HG03045 (cell line): ENCODE measurements around the gene GAMT.

Experiments
- ATAC-seq: cut with Tn5 transposase; IDR thresholded peaks from one replicate; pipeline ENCODE4 v1.9.1; 2021; ENCODE audit warnings: mild to moderate bottlenecking, moderate library complexity; ENCODE audit not compliant: unreplicated experiment

Gene GAMT

DNA sequence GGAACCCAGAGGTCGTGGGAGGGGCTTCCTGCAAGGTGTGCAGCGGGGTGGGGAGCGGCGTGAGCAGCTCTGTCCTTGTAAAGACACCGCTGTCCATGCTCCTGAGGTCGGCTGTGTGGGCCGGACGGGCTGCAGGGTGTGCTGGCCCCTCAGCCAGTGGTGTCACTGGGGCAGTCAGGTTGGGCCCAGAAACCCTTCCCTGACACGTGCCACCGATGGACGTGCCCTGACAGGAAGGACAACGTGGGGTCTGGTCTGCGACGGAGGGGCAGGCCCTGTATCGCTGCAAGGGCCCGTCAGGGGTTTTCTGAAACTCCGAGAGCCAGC is 32.7 kb upstream of the GAMT start:
- no peak for ATAC-seq

DNA sequence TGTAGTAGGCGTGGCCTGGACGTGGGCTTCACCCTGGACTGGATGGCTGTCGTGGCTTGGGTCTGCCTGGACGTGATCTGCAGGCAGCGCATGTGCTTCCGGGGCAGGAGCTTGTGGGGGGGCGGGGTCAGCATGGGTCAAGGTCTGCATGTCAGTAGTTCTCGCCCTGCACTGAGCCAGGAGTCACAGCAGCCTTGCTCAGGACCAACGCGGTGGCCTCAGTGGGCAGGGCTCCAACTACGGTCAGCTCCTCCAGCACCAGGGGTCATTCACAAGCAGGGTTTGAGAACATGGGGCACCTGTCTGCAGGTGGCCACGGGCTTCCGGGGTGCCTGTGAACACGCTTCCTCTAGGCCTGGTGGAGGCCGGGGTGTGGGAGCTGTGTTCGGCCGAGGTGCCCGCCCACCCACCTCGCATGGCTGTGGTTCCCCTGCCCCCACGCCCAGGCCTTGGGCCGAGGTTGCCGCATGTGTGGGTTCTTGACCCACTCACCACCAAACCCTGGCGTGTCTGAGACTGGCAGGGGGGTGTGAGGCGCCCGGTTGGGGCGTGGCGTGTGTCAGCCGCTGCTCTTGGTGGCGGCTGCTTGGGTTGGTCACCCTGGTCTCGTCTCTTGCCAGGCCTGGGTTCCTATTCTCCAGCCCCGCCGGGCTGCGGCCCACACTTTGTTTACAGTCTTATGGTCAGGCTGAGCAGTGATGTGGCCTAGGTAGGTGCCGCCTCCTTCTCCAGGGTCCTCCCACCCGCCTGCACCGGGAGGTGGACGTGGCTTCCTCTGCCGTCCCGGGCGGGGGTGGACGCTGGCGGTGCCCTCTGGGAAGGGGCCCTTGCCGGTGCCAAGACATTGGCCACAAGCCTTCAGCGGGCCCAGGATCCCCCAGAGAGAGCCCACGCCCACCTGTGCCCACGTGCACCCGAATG is 32.0 kb upstream of the GAMT start:
- ATAC-seq: no peak

- ATAC-seq: no peak
Observed at GRCh38 chr19:1432507-1432887, 31.2 kb upstream of the GAMT start.

DNA sequence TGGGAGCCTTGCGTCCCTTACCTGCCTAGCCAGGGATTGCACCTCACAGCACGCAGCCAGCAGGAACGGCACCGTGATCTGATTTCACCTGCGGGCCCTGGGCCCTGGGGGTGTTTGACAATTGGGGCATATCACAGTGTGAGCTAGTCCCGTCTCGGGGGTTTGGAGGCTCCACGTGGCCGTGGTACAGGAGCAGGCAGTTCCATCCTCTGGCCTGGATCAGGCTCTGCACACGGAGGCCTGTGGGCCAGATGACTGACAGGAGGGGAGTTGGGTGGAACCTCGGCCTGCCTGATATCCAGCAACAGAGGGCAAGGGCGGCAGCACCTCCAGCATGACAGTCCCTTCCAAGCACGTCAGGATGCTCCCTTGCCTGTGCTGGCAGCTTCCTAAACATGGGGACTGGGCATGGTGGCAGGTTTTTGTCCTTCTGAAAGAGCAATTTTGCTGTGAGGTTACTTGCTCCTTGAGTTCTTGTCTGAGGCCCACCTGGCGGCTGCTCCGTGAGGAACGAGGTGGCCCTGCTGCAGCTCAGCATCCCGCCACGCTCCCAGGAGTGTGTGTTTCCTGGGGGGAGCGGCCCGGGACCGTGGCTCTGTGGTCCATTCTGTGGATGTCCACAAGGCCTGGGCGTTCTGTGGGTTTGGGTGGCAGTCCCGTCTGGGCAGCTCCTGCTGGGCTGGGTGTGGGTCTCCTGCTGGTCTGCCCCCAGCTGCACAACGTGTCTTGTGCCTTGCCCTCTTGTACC is 30.6 kb upstream of the GAMT start:
- ATAC-seq: no peak

GRCh38 chr19:1430246-1430645 is 28.9 kb upstream of the GAMT start:
- ATAC-seq: no peak

GRCh38 chr19:1429750-1430149 is 28.4 kb upstream of the GAMT start:
- ATAC-seq: no peak

GRCh38 chr19:1428738-1429391 is 27.5 kb upstream of the GAMT start:
- ATAC-seq: no peak

- ATAC-seq: no peak
Observed at GRCh38 chr19:1427221-1427920, 26.0 kb upstream of the GAMT start.

- ATAC-seq: no peak
Observed at GRCh38 chr19:1426736-1427135, 25.4 kb upstream of the GAMT start.

- ATAC-seq: no peak
Observed at GRCh38 chr19:1425902-1426301, 24.6 kb upstream of the GAMT start.

GRCh38 chr19:1425102-1425837 is 23.9 kb upstream of the GAMT start:
- no peak for ATAC-seq

- ATAC-seq: no peak
Observed at GRCh38 chr19:1424192-1424955, 23.0 kb upstream of the GAMT start.

GRCh38 chr19:1423436-1424191 is 22.3 kb upstream of the GAMT start:
- no peak for ATAC-seq

GRCh38 chr19:1422943-1423342 is 21.6 kb upstream of the GAMT start:
- no peak for ATAC-seq

GRCh38 chr19:1422360-1422759 is 21.0 kb upstream of the GAMT start:
- ATAC-seq: no peak

DNA sequence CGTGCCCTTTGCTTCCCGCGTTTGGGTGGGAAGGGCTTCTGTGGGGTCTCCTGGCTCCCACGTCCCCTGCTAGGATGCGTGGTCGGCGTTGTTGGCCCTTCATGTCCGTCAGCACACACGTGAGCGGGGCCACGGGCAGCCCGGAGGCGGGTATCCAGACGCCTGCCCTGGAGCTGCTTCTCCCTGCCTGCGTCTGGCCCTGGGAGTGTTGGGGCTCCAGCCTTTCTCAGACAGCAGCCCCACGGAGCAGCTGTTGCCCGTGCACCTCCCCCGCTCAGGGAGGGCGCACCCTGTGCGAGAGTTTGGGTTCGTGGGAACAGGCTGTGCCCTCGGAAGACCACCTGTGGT is 20.6 kb upstream of the GAMT start:
- no peak for ATAC-seq

GRCh38 chr19:1421218-1421957 is 20.0 kb upstream of the GAMT start:
- no peak for ATAC-seq

DNA sequence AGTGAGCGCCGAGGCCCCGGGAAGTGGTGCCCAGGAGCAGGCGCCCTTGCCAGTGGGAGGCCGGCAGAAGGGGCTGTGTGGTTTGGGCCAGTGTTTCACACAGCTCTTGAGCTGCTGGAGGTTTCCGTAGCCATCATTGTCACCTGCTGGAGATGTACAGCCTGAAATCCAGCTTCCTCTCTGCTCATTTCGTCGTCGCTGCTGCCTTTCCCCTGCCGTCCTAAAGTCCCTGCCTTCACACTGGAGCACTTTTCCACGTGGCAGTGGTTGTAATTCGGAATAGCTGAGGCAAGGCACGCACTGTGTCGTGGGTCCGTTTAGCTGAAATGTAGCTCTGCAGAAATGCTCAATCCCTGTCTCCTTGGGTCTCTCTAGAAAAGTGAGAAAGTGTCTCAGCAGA is 19.2 kb upstream of the GAMT start:
- no peak for ATAC-seq
